ENCODE results near the gene SCUBE1. TPM values are rescaled to one million over a fixed set of nuclear protein-coding genes. Genes with fewer than 3 reads are reported as not detected.

SCUBE1 gene
- total RNA-seq, 1 experiment from 2014 or later, result 3.9 TPM

DNA sequence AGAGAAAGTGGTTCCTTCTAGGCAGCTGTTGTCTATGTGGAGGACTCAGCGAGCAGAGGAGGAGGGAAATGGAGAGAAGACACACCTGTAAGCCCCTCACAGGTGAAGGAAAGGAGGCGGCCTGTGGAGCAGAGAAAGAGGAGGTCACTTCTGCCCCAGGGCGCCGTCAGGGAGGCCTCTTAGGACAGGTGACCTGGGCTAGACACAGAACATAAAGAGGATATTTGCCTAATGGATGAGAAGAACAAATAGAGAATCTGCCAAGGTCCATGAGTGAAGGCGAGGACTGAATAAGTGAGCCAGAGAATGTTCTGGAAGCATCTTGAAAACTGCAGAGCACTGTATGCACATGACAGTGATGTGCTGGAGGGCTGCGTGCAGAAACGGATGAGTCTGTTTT, 2.2 kb upstream of the SCUBE1 start:
- Histone ChIP-seq H3K36me3 (ENCODE audit: control insufficient read depth in 1 of 2, insufficient read depth in 2 of 2, low read length in 2 of 2) (no peaks in the 10 kb centered on the region), H3K27ac (ENCODE audit: low read depth, low read length) (no peak overlapping the region), H3K4me2 (ENCODE audit: low read length) (no peak overlapping the region), H4K20me1 (ENCODE audit: insufficient read depth) (no peaks in the 10 kb centered on the region), H3K4me1 (ENCODE audit: control insufficient read depth in 1 of 2, insufficient read depth in 2 of 2, low read length in 2 of 2) (peaks cover 0 to 15% of the 10 kb centered on the region in 2 experiments; a peak in 3 of 4 replicates), H3K9me3 (ENCODE audit: control insufficient read depth in 1 of 2, insufficient read depth in 1 of 2, low read depth in 1 of 2, low read length in 2 of 2) (no peaks in the 10 kb centered on the region), H3K79me2 (ENCODE audit: insufficient read depth, low read length) (no peaks in the 10 kb centered on the region), H3K9me2 (ENCODE audit: insufficient read depth) (no peaks in the 10 kb centered on the region), H3K4me3 (replicated peaks in 1 of 2; ENCODE audit: low read depth in 1 of 2, low read length in 2 of 2) (no peak overlapping the region), H3K27me3 (ENCODE audit: insufficient read depth, low read length) (no peaks in the 10 kb centered on the region), H3K9ac (ENCODE audit: low read length) (no peak overlapping the region), H2AFZ (ENCODE audit: low read depth, low read length, poor library complexity, severe bottlenecking) (no peak overlapping the region)
- ChIA-PET CTCF (interaction anchor here (1.0 to 5.6 kb wide), 8 partner anchors 9 to 115 kb away, joined by 3 to 143 read pairs (median 6); no protein-coding TSS in a partner anchor), POLR2A (no interaction called here), RAD21 (ENCODE audit: low non-redundant PET in 1 of 2, low total read pairs in 2 of 2, uncharacterized antibody in 2 of 2, unreplicated experiment in 2 of 2) (interaction anchor here (1.4 to 2.4 kb wide), 4 partner anchors 67 to 114 kb away, joined by 3 to 25 read pairs (median 12); no protein-coding TSS in a partner anchor)
- no peak for DNase-seq (ENCODE audit: low read depth, low spot score)
- intact Hi-C loops (cut with micrococcal nuclease), result no loop called here
- TF ChIP-seq, protein P1, sequence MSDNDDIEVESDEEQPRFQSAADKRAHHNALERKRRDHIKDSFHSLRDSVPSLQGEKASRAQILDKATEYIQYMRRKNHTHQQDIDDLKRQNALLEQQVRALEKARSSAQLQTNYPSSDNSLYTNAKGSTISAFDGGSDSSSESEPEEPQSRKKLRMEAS (IDR thresholded peaks at IDR 0.05), result no peak
- TF ChIP-seq SRF (IDR thresholded peaks at IDR 0.05; ENCODE audit: low read depth) (no peak), POLR2A (IDR thresholded peaks at IDR 0.05; ENCODE audit: borderline replicate concordance, extremely low read depth, insufficient read depth, insufficient read length) (no peak), EZH2phosphoT487 (IDR thresholded peaks at IDR 0.05; ENCODE audit: borderline replicate concordance) (no peak), RAD21 (IDR thresholded peaks at IDR 0.05; ENCODE audit: low read depth) (no peak), ELF1 (IDR thresholded peaks at IDR 0.05; ENCODE audit: borderline replicate concordance, low read depth) (no peak), SP1 (IDR thresholded peaks at IDR 0.05; ENCODE audit: low read depth) (no peak), ZBTB33 (IDR thresholded peaks at IDR 0.05; ENCODE audit: extremely low read depth, insufficient replicate concordance, low read length) (no peak), EGR1 (IDR thresholded peaks at IDR 0.05; ENCODE audit: low read depth) (no peak), TCF7L2 (IDR thresholded peaks at IDR 0.05; ENCODE audit: borderline replicate concordance, extremely low read depth, insufficient read depth, insufficient read length) (no peak), FOSL1 (IDR thresholded peaks at IDR 0.05; ENCODE audit: low read depth) (no peak), SIN3A (IDR thresholded peaks at IDR 0.05; ENCODE audit: low read depth) (no peak)
- TF ChIP-seq, protein P2, sequence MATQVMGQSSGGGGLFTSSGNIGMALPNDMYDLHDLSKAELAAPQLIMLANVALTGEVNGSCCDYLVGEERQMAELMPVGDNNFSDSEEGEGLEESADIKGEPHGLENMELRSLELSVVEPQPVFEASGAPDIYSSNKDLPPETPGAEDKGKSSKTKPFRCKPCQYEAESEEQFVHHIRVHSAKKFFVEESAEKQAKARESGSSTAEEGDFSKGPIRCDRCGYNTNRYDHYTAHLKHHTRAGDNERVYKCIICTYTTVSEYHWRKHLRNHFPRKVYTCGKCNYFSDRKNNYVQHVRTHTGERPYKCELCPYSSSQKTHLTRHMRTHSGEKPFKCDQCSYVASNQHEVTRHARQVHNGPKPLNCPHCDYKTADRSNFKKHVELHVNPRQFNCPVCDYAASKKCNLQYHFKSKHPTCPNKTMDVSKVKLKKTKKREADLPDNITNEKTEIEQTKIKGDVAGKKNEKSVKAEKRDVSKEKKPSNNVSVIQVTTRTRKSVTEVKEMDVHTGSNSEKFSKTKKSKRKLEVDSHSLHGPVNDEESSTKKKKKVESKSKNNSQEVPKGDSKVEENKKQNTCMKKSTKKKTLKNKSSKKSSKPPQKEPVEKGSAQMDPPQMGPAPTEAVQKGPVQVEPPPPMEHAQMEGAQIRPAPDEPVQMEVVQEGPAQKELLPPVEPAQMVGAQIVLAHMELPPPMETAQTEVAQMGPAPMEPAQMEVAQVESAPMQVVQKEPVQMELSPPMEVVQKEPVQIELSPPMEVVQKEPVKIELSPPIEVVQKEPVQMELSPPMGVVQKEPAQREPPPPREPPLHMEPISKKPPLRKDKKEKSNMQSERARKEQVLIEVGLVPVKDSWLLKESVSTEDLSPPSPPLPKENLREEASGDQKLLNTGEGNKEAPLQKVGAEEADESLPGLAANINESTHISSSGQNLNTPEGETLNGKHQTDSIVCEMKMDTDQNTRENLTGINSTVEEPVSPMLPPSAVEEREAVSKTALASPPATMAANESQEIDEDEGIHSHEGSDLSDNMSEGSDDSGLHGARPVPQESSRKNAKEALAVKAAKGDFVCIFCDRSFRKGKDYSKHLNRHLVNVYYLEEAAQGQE (IDR thresholded peaks at IDR 0.05; ENCODE audit: low read depth), result no peak
- ATAC-seq, result no peak
- no TSS peak for BruUV-seq (replicated peaks)

Measured in HCT116 (cell line).